LNCAP (cell line): ENCODE data around the gene PYCR2.

Experiments
- TF ChIP-seq, protein P1 (sequence below): fragments of 450-650 bp; IDR thresholded peaks from 2 replicates; pipeline ENCODE4 v1.5.1; 2017; ENCODE audit warnings: mild to moderate bottlenecking

PYCR2 gene

DNA sequence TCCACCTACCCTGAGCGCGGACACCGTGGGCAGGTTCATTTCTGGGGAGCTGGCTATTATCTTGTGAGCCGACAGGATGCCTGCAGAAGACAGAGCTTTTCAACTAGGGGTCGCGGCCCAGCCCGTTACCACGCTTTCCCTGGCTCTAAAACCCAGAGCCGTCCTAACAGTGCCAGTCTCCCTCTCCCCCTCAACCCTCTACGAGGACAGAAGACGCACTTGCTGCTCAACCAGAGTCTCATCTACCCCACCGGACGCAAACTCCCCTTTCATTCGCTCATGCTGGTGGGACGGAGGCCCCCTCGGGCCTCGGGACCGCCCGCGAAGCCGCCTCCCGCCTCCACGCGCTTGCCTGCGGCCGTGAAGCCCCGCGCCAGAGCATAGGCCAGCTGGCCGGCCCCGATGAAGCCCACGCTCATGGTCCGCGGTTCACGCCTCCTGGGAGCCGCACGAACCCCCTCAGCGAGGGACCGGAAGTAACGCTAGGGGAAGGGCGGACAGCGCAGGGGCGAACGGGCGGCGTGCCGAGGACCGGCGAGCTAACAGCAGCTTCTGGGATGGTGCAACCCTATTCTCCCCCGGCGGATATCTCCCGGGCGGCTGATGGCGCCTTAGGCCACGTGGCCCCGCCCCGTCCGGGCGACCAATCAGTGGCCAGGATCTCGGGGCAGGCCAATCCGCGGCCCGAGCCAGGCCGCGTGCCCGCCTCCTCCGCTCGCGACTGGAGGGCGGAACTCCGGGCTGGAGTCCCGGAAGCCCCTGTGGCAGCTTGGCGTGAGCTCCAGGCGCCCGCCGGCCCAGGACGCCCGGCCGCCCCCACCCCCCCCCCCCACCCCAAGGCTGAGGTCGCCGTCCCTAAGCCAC lies at the start of gene PYCR2:
Gene PYCR2, minus strand, starts transcription at position 559 of the 864 bp plus-strand sequence. Its CDS starts 140 bp downstream, at position 419.
- TF ChIP-seq, protein P1, sequence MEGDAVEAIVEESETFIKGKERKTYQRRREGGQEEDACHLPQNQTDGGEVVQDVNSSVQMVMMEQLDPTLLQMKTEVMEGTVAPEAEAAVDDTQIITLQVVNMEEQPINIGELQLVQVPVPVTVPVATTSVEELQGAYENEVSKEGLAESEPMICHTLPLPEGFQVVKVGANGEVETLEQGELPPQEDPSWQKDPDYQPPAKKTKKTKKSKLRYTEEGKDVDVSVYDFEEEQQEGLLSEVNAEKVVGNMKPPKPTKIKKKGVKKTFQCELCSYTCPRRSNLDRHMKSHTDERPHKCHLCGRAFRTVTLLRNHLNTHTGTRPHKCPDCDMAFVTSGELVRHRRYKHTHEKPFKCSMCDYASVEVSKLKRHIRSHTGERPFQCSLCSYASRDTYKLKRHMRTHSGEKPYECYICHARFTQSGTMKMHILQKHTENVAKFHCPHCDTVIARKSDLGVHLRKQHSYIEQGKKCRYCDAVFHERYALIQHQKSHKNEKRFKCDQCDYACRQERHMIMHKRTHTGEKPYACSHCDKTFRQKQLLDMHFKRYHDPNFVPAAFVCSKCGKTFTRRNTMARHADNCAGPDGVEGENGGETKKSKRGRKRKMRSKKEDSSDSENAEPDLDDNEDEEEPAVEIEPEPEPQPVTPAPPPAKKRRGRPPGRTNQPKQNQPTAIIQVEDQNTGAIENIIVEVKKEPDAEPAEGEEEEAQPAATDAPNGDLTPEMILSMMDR, result no peak

- TF ChIP-seq, protein P1, result no peak
Observed at GRCh38 chr1:225973158-225973557, 49.1 kb upstream of the PYCR2 start.

GRCh38 chr1:225972344-225973152 lies 48.5 kb upstream of the PYCR2 start:
- TF ChIP-seq, protein P1, result no peak

DNA sequence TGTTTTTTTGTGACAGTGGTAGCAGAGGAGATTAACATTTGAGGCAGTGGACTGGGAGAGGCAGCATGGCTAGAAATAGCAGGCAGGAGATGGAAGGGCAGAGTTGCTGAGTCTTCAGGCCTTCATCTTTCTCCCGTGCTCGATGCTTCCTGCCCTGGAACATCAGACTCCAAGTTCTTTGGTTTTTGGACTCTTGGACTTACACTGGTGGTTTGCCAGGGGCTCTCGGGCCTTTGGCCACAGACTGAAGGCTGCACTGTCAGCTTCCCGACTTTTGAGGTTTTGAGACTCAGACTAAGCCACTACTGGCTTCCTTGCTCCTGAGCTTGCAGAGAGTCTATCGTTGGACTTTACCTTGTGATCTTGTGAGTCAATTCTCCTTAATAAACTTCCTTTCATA lies 41.2 kb upstream of the PYCR2 start:
- TF ChIP-seq, protein P1, result no peak

- TF ChIP-seq, protein P1, result no peak
Observed at GRCh38 chr1:225963735-225964530, 39.9 kb upstream of the PYCR2 start.

- TF ChIP-seq, protein P1, result peak; percentile 67
Observed at GRCh38 chr1:225962440-225962975, 38.5 kb upstream of the PYCR2 start.
